ENCODE results near the gene CCDC148.
"Not testable (repeated sequence)": the region's sequence is repeated elsewhere in the genome, so short reads cannot be mapped to it uniquely, and the experiment has no call there.

CCDC148 gene

GRCh38 chr2:158357122-158357521 lies 99.4 kb downstream of the CCDC148 start:
- no peak for DNase-seq (ENCODE audit: low spot score)

GRCh38 chr2:158351466-158351816 lies 105.1 kb downstream of the CCDC148 start:
- DNase-seq (ENCODE audit: low spot score) = not testable (repeated sequence)

GRCh38 chr2:158350751-158351465 lies 105.6 kb downstream of the CCDC148 start:
- not testable (repeated sequence) for DNase-seq (ENCODE audit: low spot score)

- no peak for DNase-seq (ENCODE audit: low spot score)
Observed at GRCh38 chr2:158346032-158346431, 110.5 kb downstream of the CCDC148 start.

- DNase-seq (ENCODE audit: low spot score) = no peak
Observed at GRCh38 chr2:158339513-158339912, 117.0 kb downstream of the CCDC148 start.

- no peak for DNase-seq (ENCODE audit: low spot score)
Observed at GRCh38 chr2:158337018-158337417, 119.5 kb downstream of the CCDC148 start.

- DNase-seq (ENCODE audit: low spot score) = not testable (repeated sequence)
Observed at GRCh38 chr2:158331799-158332198, 124.8 kb downstream of the CCDC148 start.

GRCh38 chr2:158325782-158326340 lies 130.7 kb downstream of the CCDC148 start:
- DNase-seq (ENCODE audit: low spot score) = no peak

GRCh38 chr2:158325031-158325781 lies 131.3 kb downstream of the CCDC148 start:
- no peak for DNase-seq (ENCODE audit: low spot score)

- DNase-seq (ENCODE audit: low spot score) = no peak
Observed at GRCh38 chr2:158323381-158323780, 133.2 kb downstream of the CCDC148 start.

GRCh38 chr2:158321264-158321663 lies 135.3 kb downstream of the CCDC148 start:
- no peak for DNase-seq (ENCODE audit: low spot score)

- DNase-seq (ENCODE audit: low spot score) = no peak
Observed at GRCh38 chr2:158319269-158319668, 137.3 kb downstream of the CCDC148 start.

GRCh38 chr2:158317642-158318041 lies 138.9 kb downstream of the CCDC148 start:
- DNase-seq (ENCODE audit: low spot score) = no peak

GRCh38 chr2:158315803-158316414 lies 140.6 kb downstream of the CCDC148 start:
- DNase-seq (ENCODE audit: low spot score) = no peak

GRCh38 chr2:158315000-158315399 lies 141.6 kb downstream of the CCDC148 start:
- DNase-seq (ENCODE audit: low spot score) = no peak

GRCh38 chr2:158313734-158314133 lies 142.8 kb downstream of the CCDC148 start:
- DNase-seq (ENCODE audit: low spot score) = no peak

- DNase-seq (ENCODE audit: low spot score) = no peak
Observed at GRCh38 chr2:158312981-158313380, 143.6 kb downstream of the CCDC148 start.

GRCh38 chr2:158310407-158310806 lies 146.1 kb downstream of the CCDC148 start:
- not testable (repeated sequence) for DNase-seq (ENCODE audit: low spot score)

- no peak for DNase-seq (ENCODE audit: low spot score)
Observed at GRCh38 chr2:158305501-158305900, 151.1 kb downstream of the CCDC148 start.

GRCh38 chr2:158300394-158300793 lies 156.2 kb downstream of the CCDC148 start:
- DNase-seq (ENCODE audit: low spot score) = no peak

GRCh38 chr2:158297606-158298005 lies 158.9 kb downstream of the CCDC148 start:
- DNase-seq (ENCODE audit: low spot score) = no peak

GRCh38 chr2:158297120-158297519 lies 159.4 kb downstream of the CCDC148 start:
- DNase-seq (ENCODE audit: low spot score) = no peak

- no peak for DNase-seq (ENCODE audit: low spot score)
Observed at GRCh38 chr2:158293722-158294121, 162.8 kb downstream of the CCDC148 start.
